NOMO-1 treated with DMSO at 0.1 percent for 48 hours (cell line): ENCODE data around the gene DYNC1LI2.
A peak's percentile ranks its signal among the peaks of the same experiment; 100 is the strongest.
"Not testable (repeated sequence)": the region's sequence is repeated elsewhere in the genome, so short reads cannot be mapped to it uniquely, and the experiment has no call there.

Experiments
- DNase-seq: peaks from one replicate; lab custom pipeline; 2025; ENCODE audit not compliant: unreplicated experiment; lab: John Stamatoyannopoulos, UW

DYNC1LI2 gene

DNA sequence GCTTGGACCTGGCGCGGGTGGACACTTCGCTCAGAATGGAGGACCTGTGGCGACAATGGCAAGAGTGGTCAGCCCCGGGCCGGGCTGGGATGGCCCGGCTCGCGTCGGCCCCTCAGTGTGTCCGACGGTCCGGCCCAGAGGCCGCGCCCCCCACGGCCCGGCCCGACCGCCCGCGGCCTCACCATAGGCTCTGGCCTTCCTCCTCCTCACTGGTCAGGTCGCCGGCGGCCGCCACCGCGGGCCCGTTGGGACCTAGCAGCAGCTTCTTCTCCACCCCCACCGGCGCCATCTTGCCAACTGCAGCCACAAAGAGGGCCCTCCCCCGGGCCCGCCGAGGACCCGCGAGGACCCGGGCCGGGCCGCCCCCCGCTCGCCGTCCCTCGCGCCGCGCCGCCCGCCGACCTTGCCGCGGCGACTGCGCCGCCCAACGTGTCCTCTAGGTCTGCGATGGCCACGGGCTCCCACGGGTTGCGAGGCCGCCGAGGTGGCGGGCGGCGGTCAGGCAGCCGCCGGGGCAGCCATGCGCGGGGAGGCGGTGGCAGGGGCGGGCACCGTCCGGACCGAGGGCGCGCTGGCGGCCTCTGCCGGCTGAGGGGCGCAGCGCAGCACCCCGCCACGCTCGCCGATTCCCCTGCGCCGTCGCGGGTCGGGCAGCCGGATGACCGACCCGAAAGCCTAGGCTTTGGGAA is at the start of gene DYNC1LI2:
DYNC1LI2 (minus strand) TSS at position 307 of the 689 bp plus-strand sequence; CDS start at position 289, 18 bp downstream.
- DNase-seq, result peak; percentile 54

DNA sequence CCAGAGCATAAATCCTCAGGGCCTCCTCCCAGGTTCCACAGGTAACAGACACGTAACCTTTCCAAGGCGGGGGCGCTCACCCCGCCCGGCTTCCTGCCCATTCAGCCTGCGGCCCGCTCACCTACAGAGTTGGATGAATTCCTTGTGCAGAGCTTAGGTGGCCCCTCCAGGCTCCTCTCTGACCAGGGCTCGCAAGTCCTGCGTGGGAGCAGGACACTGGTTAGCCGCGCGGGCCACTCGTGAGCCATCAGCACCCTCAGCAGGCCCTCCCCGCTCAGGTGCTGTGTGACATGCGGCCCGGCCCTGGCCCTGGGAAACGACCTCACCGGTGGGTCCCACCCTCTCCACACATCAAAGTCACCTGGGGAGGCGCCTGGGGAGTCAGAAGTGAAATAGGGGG is 49.4 kb upstream of the DYNC1LI2 start:
- no peak for DNase-seq

DNA sequence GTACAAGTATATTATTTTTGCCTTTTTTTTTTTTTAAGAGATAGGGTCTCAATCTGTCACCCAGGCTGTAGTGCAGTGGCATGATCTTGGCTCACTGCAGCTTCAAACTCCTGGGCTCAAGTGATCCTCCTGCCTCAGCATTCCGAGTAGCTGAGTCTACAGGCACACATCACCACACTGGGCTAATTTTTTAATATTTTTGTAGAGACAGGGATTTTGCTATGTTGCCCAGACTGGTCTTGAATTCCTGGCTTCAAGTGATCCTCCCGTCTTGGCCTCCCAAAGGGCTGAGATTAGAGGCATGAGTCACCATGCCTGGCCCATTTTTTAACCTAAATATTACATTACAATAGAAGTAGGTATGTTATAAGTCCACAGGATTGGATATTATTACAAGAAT is 46.8 kb upstream of the DYNC1LI2 start:
- no peak for DNase-seq

DNA sequence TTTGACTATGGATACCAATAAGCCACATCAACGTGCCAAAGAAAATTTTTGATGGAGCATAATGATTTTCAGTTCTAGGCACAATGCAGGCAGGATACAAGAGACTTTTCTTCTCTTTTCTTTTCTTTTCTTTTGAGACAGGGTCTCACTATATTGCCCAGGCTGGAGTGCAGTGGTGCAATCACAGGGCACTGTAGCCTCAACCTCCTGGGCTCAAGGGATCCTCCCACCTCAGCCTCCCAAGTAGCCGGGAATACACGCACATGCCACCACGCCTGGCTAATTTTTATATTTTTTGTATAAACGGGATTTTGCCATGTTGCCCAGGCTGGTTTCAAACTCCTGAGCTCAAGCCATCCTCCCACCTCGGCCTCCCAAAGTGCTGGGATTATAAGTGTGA is 42.6 kb upstream of the DYNC1LI2 start:
- not testable (repeated sequence) for DNase-seq

DNA sequence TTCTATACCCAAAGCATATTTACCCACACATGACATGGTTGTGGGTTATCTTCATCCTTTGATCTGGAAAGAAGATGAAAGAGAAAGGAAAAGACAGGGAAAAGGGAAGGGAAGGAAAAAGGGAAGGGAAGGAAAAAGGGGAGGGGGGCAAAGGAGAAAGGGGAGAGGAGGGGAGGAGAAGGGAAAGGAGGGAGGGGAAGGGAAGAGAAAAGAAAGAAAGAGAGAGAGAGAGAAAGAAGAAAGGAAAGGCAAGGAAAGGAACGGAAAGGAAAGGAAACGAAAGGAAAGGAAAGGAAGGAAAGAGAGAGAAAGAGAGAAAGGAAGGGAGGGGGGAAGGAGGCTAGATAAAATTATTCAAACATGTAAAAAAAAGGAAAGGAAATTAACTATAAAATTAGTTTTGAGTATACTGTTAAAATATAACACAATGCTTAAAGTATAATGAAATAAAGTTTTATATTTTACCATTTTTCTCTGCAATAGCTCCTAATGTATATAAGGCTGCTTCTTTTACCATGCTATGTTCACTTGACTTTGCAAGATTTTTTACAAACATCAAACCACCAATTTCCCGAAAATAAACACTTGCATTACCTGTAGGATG is 38.8 kb upstream of the DYNC1LI2 start:
- DNase-seq, result no peak

DNA sequence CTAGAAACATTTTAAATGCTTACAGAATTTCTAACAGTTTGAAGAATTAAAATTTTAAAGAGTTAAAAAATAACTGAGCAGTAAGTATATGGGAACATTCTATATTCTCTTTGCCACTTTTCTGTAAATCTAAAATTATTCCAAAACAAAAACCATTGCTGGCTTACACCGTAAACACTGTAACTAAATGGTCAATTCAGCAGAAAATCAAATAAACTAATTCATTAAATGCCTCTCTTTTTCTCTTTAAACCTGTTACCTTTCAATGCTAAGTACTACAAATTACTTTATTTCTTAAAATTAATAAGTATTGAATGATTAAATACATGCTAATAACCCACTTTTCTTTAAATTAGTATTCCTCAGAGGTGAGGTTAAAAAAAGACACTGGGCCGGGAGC is 36.0 kb upstream of the DYNC1LI2 start:
- DNase-seq, result no peak

DNA sequence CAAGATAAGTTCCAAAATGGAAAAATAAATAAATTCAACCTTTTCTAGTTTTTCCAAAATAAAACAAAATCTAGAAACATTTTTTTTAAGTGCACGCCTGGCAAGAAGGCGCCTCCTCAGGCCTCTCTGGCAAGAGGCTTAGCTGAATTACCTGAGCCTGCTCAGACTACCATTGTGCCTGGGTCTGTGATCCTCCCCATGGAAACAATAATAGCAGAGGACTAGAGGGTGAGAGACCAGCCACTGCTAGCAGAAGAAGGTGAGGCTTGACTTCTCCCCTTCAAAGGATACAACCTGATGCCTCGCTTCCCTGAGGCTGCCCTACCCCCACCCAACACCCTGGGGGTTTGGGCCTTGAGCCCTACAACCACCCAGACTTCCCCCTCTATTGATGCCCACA is 35.1 kb upstream of the DYNC1LI2 start:
- no peak for DNase-seq

DNA sequence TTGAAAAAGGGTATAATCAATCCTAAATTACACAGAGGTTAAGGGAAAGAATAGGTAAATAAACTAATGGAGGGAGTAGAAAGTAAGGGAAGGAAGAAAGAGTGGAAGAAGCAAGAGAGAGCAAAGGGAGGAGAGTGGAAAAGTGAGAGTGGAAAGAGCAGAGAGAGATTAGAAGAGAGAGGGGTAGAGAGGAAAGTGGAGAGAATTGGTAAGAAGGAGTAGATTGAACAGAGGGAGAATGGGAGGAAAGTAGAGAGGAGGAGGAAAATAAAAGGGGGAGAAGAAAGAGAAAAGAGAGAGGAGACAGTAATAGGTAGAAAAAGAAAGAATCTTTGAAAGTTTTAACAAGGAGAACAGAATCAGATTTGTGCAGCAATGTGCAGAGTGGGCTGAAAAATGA is 25.0 kb upstream of the DYNC1LI2 start:
- no peak for DNase-seq

DNA sequence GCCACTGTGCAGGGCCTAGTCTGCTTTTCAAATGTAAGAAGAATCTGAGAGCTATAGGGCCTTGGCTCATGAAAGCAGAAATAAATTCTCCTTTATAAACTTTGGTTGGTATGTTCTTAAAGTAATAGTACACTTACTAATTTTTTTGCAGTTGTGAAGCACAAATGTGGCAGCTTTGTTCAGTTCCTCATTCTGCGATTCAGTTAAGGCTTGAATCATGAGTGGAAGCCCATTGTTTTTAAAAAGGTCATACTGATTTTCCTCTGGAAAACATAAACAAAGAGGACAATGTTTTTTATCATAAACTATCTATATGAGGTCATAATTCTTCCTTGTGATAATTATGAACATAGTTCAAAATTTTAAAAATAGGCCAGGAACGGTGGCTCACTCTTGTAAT is 23.6 kb upstream of the DYNC1LI2 start:
- DNase-seq, result no peak

DNA sequence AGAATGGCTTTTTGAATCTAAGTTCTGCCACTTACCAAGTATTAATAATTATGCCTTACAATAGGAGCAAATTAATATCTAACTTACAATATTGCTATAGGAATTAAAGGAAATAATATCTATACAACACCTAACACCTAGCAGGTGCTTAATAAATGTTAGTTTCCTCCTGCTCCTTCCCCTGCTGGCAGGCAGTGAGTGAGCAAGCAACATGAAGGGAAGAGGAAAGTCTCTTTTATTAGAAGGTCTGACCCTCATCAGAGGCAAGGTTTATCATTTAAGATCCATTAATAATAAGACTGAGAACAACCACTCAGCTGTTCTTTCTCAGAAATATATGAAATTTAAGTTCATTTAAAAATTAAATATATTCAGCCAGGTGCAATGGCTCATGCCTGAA is 6.7 kb upstream of the DYNC1LI2 start:
- no peak for DNase-seq

DNA sequence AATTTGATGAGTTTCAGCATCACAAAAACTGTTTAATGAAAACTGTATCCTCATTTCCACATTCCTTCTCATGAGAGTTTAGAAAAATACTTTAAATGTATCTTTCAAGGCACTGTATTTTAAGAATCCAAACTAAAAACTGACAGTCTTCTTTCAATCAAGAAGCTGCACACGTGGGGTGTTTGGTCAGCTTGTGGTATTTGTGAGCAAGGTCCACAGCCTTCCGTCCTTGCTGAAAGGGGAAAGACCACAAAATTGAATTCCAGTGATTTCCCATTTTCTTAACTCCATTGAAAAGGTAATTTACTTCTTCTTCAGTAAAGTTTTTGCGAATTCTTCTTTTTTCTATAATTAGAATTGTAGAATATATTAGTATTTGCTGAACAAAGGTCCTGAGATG is 3.4 kb upstream of the DYNC1LI2 start:
- no peak for DNase-seq

DNA sequence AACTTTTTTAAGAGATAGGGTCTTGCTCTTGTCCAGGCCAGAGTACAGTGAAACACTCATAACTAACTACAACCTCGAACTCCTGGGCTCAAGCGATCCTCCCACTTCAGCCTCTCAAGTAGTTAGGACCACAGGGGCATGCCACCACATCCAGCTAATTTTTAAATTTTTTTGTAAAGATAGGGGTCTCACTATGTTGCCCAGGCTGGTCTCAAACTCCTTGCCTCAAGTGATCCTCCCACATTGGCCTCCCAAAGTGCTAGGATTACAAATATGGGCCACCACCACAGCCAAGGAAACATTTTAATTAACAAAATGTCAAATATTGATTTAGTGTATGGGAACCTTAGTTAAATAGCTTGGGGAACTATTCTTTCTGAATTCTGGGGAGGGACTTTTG is 2.8 kb upstream of the DYNC1LI2 start:
- no peak for DNase-seq

DNA sequence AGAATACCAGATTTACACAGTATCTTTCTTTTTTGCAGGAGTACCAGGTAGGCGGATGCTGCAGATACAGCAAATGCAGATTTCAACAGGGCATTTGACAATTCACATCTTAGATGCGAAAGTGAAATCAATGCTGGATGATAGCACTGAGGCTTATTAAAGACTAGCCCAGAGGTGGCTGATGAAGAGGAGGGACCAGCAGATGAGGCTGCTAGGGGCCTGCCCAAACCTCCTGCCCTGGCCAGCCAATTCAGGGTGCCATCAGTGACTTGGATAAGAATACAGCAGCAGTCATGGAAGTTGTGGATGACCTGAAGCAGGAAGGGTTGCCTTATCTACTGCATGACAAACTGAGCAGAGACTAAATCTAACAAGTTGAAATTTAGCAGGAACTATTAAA is 1.5 kb upstream of the DYNC1LI2 start:
- DNase-seq, result no peak

DNA sequence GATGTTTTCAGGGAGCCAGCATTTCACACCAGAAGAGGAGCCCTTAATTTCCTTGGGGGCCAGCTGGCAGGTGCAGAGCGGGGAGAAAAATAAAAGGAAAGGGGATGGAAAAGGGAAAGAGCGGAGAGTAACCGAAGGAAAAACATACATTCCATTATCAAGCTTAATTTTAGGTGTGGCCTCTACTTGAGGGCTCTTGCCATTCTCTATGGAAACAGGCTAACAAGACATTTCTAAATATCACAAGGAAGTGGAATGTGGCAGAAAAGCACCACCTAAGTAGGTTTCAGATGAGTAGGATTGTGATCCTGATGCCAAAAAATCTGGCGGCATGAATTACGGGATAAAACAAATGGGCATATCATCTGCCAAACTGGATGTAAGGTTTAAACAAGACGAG is 970 bp upstream of the DYNC1LI2 start:
- no peak for DNase-seq

DNA sequence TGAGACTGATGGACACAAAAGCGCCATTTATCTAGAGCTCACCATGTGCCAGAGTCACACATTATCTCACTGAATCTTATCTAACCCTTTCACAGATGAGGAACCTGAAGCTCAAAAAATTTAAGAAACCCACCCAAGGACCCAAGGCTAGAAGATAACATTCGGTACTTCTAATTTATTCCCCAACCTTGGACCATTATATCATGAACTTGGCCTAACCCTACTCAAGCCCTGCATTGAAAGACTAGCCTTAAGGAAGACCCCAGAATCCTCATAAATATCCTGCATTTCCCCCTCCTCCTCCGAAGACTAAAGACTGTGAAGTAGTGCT is 548 bp upstream of the DYNC1LI2 start:
- DNase-seq, result no peak

DNA sequence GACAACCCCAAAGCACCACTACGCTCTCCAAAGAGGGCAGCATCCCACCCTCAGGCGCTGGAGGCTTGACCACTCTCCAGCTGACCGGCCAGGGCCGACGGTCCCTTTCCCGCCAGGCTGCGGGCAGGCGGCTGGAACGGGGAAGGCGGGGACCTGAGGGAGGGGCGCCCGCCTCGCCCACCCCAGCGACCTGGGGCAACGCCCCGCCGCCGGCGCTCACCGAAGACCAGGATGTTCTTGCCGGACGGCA is 431 bp downstream of the DYNC1LI2 start:
- DNase-seq, result no peak

DNA sequence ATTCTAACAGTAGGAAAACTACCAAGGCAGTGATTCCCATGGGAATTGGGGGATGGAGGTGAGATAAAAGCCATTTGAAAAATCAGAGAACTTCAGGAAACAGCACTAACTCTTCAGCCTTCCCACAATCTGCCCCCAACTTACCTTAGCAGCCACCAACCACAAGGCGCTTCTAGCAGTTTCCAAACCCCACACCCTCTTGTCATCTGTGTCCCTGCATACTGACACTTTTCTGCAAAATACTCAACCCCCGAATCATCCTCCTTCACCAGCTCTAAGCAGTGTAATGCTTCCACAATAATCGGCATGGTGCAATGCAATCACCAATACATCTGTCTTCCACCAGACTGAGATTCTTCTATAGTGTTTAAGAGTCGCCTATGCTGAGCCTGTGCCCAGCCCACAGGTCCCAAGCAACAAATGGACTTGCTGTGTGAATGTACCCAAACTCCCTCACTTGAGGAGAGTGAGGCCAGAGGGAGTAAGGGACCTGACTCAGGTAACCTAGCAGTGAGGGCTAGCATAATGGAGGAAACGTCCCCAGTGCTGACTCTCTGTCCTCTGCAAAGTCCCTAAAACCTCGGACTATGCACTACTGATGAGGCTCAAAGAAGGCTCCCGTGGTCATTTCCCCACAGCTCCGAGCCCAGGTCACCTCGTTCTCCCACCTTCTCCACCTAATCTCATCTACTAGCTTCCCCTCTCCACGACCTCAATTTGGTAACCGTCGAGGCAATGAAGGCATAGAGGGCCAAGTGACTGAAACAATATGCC is 943 bp downstream of the DYNC1LI2 start:
- DNase-seq, result no peak

DNA sequence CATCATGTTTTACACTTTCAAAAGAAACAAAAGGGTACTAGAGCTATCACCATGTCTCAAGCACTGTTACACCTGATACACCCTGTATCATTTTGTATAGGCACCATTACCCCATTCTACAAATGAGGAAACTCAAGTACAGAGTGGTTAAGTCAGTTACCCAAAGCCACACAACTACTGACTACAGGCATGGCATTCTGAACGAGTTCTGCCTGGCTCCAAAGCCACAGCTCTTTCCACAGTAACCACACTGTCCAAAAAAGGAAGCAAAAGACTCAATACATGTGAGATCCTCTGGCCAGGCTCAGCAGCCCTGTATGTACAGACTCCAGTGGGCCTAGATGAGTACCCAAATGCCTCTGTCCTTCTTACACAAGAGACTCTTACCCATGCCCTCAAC is 4.7 kb downstream of the DYNC1LI2 start:
- peak; percentile 97 for DNase-seq

DNA sequence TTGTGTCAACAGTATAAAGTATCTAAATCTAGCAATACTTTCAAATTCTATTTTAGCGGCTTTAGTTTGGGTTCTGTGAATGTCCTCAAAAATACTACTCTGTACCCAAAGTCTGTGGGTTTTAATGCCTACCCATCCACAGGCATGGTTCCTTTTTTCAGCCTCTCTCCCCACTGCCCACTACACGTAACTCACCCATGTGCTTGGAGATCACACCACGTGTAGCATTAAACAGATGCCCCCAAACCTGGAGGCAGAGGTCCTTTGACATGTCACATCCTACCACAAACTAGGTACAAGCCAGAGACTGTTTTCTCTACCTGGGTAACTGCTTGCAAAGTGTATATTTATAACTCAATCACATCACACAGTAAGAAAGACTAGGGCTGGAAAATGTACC is 5.4 kb downstream of the DYNC1LI2 start:
- DNase-seq, result peak; percentile 16

DNA sequence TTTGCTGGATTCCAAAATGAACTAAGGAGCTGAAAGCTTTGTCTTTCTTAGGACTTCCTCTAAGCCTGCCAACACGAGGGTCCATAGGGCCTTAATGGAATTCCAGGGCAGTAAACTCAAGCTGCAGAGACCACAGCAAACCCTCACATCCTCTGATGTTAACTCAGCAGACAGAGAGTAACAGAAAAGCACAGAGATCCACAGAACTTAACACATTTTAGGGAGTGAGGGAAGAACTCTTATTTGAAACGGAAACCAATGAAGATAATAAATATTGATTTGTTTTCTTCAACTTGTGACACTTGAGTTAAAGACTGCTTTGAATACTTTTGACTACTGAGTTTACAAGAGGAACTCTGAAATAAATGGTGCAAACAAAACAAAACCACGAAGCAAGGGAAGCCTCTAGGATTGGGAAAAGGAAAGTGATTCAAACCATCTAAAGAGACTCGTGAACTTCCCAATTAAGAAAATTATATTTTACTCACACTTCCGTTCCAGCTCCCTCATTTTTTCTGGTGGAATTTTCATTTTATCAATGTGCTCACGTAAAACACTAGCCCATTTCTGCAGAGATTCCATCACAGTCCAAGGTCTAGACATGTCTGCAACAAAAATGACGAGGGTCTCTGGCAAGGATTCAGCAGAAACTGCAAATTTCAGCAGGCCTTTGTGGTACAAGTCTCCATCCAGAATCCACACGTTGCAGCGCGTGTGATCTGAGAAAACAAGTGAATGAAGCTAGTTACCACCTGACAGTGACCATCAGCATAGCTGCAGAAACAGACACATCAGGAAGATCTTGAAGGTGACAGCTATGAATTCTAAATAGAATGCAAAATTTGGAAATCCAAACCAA is 9.2 kb downstream of the DYNC1LI2 start:
- no peak for DNase-seq

DNA sequence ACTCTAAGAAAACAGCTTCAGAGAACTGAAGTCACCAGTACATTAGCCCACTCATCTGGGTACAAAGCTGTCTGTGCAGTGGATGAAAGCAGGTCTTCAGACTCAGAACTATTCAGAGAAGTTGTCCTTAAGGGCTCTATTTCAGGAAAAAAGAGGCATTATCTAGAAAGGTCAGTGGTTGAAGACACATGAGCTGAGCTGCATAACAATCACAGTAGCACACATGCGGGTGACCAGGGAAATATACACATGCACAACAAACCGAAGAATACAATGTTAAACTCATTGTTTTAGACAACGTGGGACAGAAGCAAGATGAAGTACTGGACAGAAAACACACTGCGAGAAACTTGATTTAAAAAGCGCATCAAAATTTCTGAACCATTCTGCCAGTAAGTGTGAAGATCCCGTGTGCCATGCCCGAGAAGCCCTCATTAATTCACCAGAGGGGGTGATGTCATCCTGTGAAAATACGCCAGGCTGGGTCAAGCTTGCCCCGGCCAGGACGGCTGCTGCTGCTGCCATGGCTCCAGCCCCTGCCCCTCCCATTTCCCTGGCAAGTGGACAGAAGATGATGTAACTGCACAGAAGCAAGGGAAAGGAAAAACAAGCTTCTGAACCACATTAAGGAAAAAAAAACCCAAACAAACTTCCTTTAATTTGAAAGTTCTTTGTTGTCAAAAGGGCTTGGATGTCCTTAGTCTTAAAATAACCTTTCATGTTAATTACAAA is 10.1 kb downstream of the DYNC1LI2 start:
- no peak for DNase-seq
